ENCODE results near the gene AK5. TPM values are rescaled to one million over a fixed set of nuclear protein-coding genes. Genes with fewer than 3 reads are reported as not detected.

Gene AK5
- total and polyA plus RNA-seq, 2 donors = 0.71 to 2.0 TPM

DNA sequence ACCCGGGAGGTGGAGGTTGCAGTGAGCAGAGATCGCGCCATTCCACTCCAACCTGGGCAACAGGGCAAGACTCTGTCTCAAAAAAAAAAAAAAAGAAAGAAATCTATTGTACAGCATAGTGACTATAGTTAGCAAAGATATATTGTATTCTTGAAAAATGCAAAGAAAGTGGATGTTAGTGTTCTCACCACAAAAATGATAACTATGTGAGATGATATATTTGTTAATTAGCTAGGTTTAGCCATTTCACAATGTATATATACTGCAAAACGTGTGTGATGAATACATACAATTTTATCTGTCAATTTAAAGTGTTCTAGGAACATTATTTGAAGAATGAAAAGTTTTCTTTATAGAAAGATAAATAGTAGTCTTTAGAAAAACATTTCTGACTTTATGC lies 179.9 kb downstream of the AK5 start:
- Histone ChIP-seq H3K4me1 (ENCODE audit: control insufficient read depth in 2 of 2, insufficient read depth in 2 of 2, low read length in 2 of 2) (no peaks in the 10 kb centered on the region), H3K36me3 (ENCODE audit: control insufficient read depth in 2 of 2, insufficient read depth in 2 of 2, low read length in 1 of 2) (no peaks in the 10 kb centered on the region), H3K9me3 (ENCODE audit: control insufficient read depth in 2 of 2, insufficient read depth in 1 of 2, low read length in 1 of 2) (no peaks in the 10 kb centered on the region), H3K27ac (ENCODE audit: low read depth in 1 of 2, low read length in 1 of 2) (no peak overlapping the region), H3K4me3 (ENCODE audit: low read length in 2 of 2) (no peak overlapping the region), H3K27me3 (ENCODE audit: control insufficient read depth in 2 of 2, insufficient read depth in 1 of 2, low read length in 1 of 2) (no peaks in the 10 kb centered on the region)
- DNase-seq (ENCODE audit: low read depth in 6 of 9, low spot score in 9 of 9) = no peak
- WGBS = 93% methylated on average over 4 of the region's 4 CpGs

DNA sequence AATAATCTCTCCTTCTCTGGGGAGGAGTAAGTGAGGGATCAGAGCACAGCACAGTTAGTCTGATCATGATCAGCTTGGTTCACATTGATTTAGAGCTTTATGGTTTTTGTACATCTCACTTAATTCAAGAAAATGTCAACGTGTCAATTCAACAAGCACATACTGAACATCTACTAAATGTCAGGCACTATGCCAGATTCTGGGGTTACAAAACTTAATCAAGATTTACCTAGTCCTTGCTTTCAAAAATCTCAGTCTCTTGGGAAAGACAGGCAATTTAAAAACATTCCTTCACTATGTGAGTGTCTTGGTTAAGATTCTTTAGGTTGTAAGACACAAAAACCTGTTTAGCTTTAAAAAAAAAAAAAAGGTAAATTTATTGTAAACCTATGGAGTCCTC lies 181.4 kb downstream of the AK5 start:
- H3K27ac ChIP-seq (ENCODE audit: low read depth in 1 of 2, low read length in 1 of 2) = no peak overlapping the region
- no peaks in the 10 kb centered on the region for H3K27me3 ChIP-seq (ENCODE audit: control insufficient read depth in 2 of 2, insufficient read depth in 1 of 2, low read length in 1 of 2)
- H3K4me1 ChIP-seq (ENCODE audit: control insufficient read depth in 2 of 2, insufficient read depth in 2 of 2, low read length in 2 of 2) = no peaks in the 10 kb centered on the region
- H3K36me3 ChIP-seq (ENCODE audit: control insufficient read depth in 2 of 2, insufficient read depth in 2 of 2, low read length in 1 of 2) = no peaks in the 10 kb centered on the region
- no peak for DNase-seq (ENCODE audit: low read depth in 6 of 9, low spot score in 9 of 9)
- H3K9me3 ChIP-seq (ENCODE audit: control insufficient read depth in 2 of 2, insufficient read depth in 1 of 2, low read length in 1 of 2) = no peaks in the 10 kb centered on the region
- 98% methylated on average over 1 of the region's 1 CpG for WGBS
- no peak overlapping the region for H3K4me3 ChIP-seq (ENCODE audit: low read length in 2 of 2)

DNA sequence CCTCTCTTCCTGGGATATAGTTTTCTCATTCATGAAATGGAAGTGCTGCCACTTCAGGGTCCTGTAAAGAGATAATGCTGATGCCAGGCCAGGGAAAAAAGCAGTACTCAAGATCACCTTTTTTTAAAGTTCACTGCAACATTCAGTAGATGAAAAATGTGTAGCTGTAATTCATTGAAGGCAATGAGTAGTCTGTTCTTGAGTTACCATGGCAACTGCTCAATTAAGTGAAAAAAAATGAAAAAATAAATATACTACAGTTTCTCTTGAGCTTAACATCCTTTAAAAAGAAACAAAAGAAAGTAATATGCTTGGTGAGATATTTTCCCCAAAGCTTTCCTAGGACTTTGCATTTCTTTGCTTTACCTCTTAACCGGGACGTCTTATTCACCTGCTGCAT lies 183.3 kb downstream of the AK5 start:
- no peaks in the 10 kb centered on the region for H3K27me3 ChIP-seq (ENCODE audit: control insufficient read depth in 2 of 2, insufficient read depth in 1 of 2, low read length in 1 of 2)
- no peak overlapping the region for H3K4me3 ChIP-seq (ENCODE audit: low read length in 2 of 2)
- 97% methylated on average over 2 of the region's 2 CpGs for WGBS
- no peak overlapping the region for H3K27ac ChIP-seq (ENCODE audit: low read depth in 1 of 2, low read length in 1 of 2)
- no peaks in the 10 kb centered on the region for H3K9me3 ChIP-seq (ENCODE audit: control insufficient read depth in 2 of 2, insufficient read depth in 1 of 2, low read length in 1 of 2)
- no peaks in the 10 kb centered on the region for H3K36me3 ChIP-seq (ENCODE audit: control insufficient read depth in 2 of 2, insufficient read depth in 2 of 2, low read length in 1 of 2)
- H3K4me1 ChIP-seq (ENCODE audit: control insufficient read depth in 2 of 2, insufficient read depth in 2 of 2, low read length in 2 of 2) = no peaks in the 10 kb centered on the region
- no peak for DNase-seq (ENCODE audit: low read depth in 6 of 9, low spot score in 9 of 9)

DNA sequence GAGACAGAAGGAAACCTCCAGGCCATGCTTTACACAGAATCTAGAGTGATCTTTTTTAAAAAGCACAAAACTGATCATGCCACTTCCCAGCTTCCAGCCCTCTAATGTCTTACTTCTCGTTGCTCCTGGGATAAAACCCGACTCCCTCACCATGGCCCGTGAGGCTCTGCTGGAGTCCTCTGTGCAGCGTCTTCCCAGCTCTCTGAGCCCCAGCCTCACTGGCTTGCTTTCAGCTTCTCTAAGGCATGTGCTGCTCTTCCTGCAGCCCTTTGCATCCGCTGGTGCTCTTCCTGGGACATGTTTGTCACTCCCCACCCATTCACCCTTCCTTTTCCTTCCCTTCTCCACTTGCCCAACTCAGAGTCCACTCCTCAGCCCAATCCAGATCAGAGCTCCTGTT lies 184.1 kb downstream of the AK5 start:
- Histone ChIP-seq H3K27ac (ENCODE audit: low read depth in 1 of 2, low read length in 1 of 2) (no peak overlapping the region), H3K36me3 (ENCODE audit: control insufficient read depth in 2 of 2, insufficient read depth in 2 of 2, low read length in 1 of 2) (no peaks in the 10 kb centered on the region), H3K27me3 (ENCODE audit: control insufficient read depth in 2 of 2, insufficient read depth in 1 of 2, low read length in 1 of 2) (no peaks in the 10 kb centered on the region), H3K4me3 (ENCODE audit: low read length in 2 of 2) (no peak overlapping the region), H3K9me3 (ENCODE audit: control insufficient read depth in 2 of 2, insufficient read depth in 1 of 2, low read length in 1 of 2) (no peaks in the 10 kb centered on the region), H3K4me1 (ENCODE audit: control insufficient read depth in 2 of 2, insufficient read depth in 2 of 2, low read length in 2 of 2) (no peaks in the 10 kb centered on the region)
- no peak for DNase-seq (ENCODE audit: low read depth in 6 of 9, low spot score in 9 of 9)
- WGBS = 96% methylated on average over 5 of the region's 5 CpGs

DNA sequence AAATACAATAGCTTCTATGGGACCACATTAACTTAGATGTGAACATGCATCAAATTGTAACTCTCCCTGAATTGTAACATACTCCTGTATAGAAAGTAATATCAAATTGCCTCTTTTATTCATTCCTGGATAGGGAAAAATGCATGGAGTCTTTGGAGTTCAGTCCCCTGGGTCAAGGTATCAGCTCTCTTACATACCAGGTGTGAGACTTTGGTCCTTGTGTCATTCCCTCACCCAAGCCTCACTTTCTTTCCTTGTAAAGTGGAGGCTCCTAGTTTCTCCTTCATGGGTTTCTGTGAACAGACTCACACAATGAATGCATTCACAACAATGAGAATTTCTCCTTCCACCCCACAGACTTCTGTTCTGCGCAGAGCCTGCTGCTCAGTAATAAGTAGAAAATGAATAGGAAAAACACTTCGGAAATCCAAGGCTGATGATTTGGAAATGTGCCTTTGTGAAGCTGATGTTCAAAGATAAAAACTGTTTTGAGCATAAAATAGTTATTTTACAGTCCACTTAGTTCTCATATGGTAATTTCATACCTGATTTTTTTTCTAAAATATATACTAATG lies 185.3 kb downstream of the AK5 start:
- no peaks in the 10 kb centered on the region for H3K27me3 ChIP-seq (ENCODE audit: control insufficient read depth in 2 of 2, insufficient read depth in 1 of 2, low read length in 1 of 2)
- no peak overlapping the region for H3K4me3 ChIP-seq (ENCODE audit: low read length in 2 of 2)
- DNase-seq (ENCODE audit: low read depth in 6 of 9, low spot score in 9 of 9) = no peak
- no peak overlapping the region for H3K27ac ChIP-seq (ENCODE audit: low read depth in 1 of 2, low read length in 1 of 2)
- WGBS = 98% methylated on average over 2 of the region's 2 CpGs
- H3K4me1 ChIP-seq (ENCODE audit: control insufficient read depth in 2 of 2, insufficient read depth in 2 of 2, low read length in 2 of 2) = no peaks in the 10 kb centered on the region
- H3K9me3 ChIP-seq (ENCODE audit: control insufficient read depth in 2 of 2, insufficient read depth in 1 of 2, low read length in 1 of 2) = no peaks in the 10 kb centered on the region
- no peaks in the 10 kb centered on the region for H3K36me3 ChIP-seq (ENCODE audit: control insufficient read depth in 2 of 2, insufficient read depth in 2 of 2, low read length in 1 of 2)

DNA sequence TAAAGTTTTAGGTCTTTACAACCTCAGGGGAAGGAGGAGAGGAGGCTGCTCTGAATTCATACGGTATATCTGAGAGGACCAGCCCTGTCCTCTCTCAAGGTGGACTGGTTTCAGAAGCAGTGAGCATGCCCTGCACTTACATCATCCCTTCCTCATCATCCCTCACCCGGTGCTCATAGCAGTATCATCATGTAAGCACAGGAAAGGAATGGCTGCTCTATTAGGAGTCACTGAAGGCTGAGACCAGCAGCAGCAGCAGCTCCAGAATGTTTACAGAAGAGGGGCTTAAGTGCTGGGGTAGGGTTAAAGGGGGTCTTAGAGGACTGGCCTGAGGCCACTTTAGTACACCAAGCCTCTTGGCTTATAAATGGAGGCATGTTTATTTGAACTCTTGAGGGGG lies 185.9 kb downstream of the AK5 start:
- Histone ChIP-seq H3K9me3 (ENCODE audit: control insufficient read depth in 2 of 2, insufficient read depth in 1 of 2, low read length in 1 of 2) (no peaks in the 10 kb centered on the region), H3K4me3 (ENCODE audit: low read length in 2 of 2) (no peak overlapping the region), H3K27me3 (ENCODE audit: control insufficient read depth in 2 of 2, insufficient read depth in 1 of 2, low read length in 1 of 2) (no peaks in the 10 kb centered on the region), H3K36me3 (ENCODE audit: control insufficient read depth in 2 of 2, insufficient read depth in 2 of 2, low read length in 1 of 2) (no peaks in the 10 kb centered on the region), H3K27ac (ENCODE audit: low read depth in 1 of 2, low read length in 1 of 2) (no peak overlapping the region), H3K4me1 (ENCODE audit: control insufficient read depth in 2 of 2, insufficient read depth in 2 of 2, low read length in 2 of 2) (no peaks in the 10 kb centered on the region)
- 92% methylated on average over 2 of the region's 2 CpGs for WGBS
- no peak for DNase-seq (ENCODE audit: low read depth in 6 of 9, low spot score in 9 of 9)

DNA sequence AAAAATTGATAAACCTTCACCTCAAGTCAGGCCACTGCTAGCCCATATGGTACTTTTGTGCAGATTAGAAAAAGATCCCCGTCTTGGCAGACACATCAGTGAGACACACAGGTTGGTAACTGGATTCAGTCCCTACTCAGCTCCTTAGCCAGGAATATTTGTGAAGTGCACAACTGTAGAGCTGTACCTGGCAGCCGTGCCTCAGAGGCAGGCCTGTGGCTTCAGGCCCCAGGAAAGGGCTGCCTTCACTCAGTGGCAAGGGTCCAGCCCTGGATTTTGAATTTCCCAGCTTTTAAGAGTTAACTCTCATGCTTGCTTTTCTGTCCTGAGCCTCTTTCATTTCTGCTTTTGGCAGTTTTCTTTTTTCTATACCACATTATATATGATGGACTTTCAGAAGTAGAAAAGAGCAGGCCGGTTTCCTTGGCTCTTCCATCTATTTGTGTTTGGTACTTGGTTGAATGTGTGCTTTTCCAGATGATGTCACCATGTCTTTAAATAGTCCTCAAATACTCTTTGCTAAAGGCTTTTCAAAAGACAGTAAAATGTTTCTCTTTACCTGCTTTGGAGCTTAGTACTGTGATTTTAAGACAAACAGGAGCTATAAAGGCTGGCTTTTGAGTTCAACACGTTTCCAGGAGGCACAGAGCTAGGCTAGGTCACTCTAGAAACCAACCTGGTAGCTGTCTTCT lies 186.6 kb downstream of the AK5 start:
- Histone ChIP-seq H3K27ac (ENCODE audit: low read depth in 1 of 2, low read length in 1 of 2) (no peak overlapping the region), H3K4me1 (ENCODE audit: control insufficient read depth in 2 of 2, insufficient read depth in 2 of 2, low read length in 2 of 2) (no peaks in the 10 kb centered on the region)
- WGBS = 91% methylated on average over 4 of the region's 4 CpGs

DNA sequence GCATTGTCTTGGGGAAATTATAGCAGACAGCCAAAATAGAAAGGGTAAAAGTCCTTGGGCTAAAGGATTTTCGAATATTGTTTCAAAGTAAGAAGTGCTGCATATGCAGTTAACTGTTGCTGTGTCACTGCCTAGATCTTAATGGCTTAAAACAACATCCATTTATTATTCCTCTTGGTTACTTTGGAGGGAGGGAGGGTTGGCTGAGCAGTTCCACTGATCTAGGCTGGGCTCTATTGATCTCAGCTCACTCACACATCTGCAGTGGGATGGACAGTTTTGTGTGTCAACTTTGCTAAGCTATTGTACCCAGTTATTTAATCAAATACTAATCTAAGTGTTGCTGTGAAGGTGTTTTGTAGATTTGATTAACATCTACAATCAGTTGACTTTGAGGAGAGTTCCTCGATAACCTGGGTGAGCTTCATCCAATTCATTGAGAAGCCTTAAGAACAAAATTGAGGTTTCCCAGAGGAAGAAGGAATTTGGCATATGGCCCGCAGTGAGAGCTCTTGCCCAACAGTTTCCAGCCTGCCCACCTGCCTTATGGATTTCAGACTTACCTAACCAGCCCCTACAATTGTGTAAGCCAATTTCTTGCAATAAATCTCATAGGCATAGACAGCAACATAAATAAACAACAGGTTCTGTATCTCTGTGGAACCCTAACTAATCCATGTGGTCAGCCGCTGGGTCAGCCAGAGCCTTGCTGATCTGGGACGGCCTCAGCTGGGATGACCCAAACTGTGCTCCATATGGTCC lies 187.3 kb downstream of the AK5 start:
- no peak overlapping the region for H3K4me3 ChIP-seq (ENCODE audit: low read length in 2 of 2)
- H3K36me3 ChIP-seq (ENCODE audit: control insufficient read depth in 2 of 2, insufficient read depth in 2 of 2, low read length in 1 of 2) = no peaks in the 10 kb centered on the region
- no peak for DNase-seq (ENCODE audit: low read depth in 6 of 9, low spot score in 9 of 9)
- H3K4me1 ChIP-seq (ENCODE audit: control insufficient read depth in 2 of 2, insufficient read depth in 2 of 2, low read length in 2 of 2) = no peaks in the 10 kb centered on the region
- no peaks in the 10 kb centered on the region for H3K9me3 ChIP-seq (ENCODE audit: control insufficient read depth in 2 of 2, insufficient read depth in 1 of 2, low read length in 1 of 2)
- WGBS = 96% methylated on average over 5 of the region's 5 CpGs
- no peak overlapping the region for H3K27ac ChIP-seq (ENCODE audit: low read depth in 1 of 2, low read length in 1 of 2)
- no peaks in the 10 kb centered on the region for H3K27me3 ChIP-seq (ENCODE audit: control insufficient read depth in 2 of 2, insufficient read depth in 1 of 2, low read length in 1 of 2)

More for the DNA sequence above, 186.6 kb downstream of the AK5 start:
- Histone ChIP-seq H3K36me3 (ENCODE audit: control insufficient read depth in 2 of 2, insufficient read depth in 2 of 2, low read length in 1 of 2) (no peaks in the 10 kb centered on the region), H3K9me3 (ENCODE audit: control insufficient read depth in 2 of 2, insufficient read depth in 1 of 2, low read length in 1 of 2) (no peaks in the 10 kb centered on the region), H3K27me3 (ENCODE audit: control insufficient read depth in 2 of 2, insufficient read depth in 1 of 2, low read length in 1 of 2) (no peaks in the 10 kb centered on the region), H3K4me3 (ENCODE audit: low read length in 2 of 2) (no peak overlapping the region)
- DNase-seq (ENCODE audit: low read depth in 6 of 9, low spot score in 9 of 9) = no peak

DNA sequence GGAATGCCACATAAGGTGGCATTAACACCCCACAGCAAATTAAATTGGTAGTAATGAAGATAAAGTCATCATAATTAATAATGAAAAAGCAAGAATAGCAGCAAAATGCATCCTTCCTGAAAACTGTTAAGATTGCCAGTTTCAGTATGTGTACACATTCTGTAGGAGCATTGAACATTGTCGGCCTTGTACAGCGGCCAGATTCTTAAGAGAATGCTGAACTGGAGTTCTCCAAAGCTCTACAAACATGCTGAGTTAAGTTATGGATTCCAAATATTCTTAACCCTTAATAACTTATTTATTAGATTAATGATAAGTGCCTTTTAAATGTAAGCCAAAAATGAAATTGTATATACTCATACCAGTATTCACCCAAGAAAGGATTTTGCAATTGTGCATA lies 189.9 kb downstream of the AK5 start:
- Histone ChIP-seq H3K27ac (ENCODE audit: low read depth in 1 of 2, low read length in 1 of 2) (no peak overlapping the region), H3K36me3 (ENCODE audit: control insufficient read depth in 2 of 2, insufficient read depth in 2 of 2, low read length in 1 of 2) (no peaks in the 10 kb centered on the region), H3K9me3 (ENCODE audit: control insufficient read depth in 2 of 2, insufficient read depth in 1 of 2, low read length in 1 of 2) (no peaks in the 10 kb centered on the region), H3K4me3 (ENCODE audit: low read length in 2 of 2) (no peak overlapping the region), H3K27me3 (ENCODE audit: control insufficient read depth in 2 of 2, insufficient read depth in 1 of 2, low read length in 1 of 2) (no peaks in the 10 kb centered on the region), H3K4me1 (ENCODE audit: control insufficient read depth in 2 of 2, insufficient read depth in 2 of 2, low read length in 2 of 2) (no peaks in the 10 kb centered on the region)
- DNase-seq (ENCODE audit: low read depth in 6 of 9, low spot score in 9 of 9) = no peak
- 94% methylated on average over 2 of the region's 2 CpGs for WGBS
